Measurements from ENCODE around the gene RAB25.

The RAB25 gene

DNA sequence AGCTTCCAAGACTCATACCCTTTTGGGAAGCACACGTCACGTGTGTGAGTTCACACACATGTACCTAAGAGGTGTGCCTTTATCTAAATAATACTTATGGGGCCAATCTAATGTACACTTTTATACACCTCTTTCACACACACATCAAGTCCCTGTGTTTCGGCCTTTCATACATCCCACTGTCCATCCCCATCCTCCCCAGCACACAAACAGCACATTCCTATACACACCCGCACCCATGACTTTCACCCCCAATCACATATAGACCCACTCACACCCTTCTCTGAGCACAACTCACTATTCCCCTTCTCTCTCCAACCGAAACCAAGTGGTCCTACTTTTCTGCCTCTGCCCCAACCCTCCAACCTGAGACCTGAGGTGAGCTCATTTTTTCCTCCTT is 17.8 kb downstream of the RAB25 start:
- Histone ChIP-seq H3K9ac (ENCODE audit: low read length) (no peak overlapping the region), H3K4me2 (ENCODE audit: low read depth, low read length, poor library complexity, severe bottlenecking) (no peak overlapping the region)

GRCh38 chr1:156079762-156080161 is 18.8 kb downstream of the RAB25 start:
- no peaks in the 10 kb centered on the region for H3F3A ChIP-seq (ENCODE audit: insufficient read depth)
- TF ChIP-seq, protein P1, sequence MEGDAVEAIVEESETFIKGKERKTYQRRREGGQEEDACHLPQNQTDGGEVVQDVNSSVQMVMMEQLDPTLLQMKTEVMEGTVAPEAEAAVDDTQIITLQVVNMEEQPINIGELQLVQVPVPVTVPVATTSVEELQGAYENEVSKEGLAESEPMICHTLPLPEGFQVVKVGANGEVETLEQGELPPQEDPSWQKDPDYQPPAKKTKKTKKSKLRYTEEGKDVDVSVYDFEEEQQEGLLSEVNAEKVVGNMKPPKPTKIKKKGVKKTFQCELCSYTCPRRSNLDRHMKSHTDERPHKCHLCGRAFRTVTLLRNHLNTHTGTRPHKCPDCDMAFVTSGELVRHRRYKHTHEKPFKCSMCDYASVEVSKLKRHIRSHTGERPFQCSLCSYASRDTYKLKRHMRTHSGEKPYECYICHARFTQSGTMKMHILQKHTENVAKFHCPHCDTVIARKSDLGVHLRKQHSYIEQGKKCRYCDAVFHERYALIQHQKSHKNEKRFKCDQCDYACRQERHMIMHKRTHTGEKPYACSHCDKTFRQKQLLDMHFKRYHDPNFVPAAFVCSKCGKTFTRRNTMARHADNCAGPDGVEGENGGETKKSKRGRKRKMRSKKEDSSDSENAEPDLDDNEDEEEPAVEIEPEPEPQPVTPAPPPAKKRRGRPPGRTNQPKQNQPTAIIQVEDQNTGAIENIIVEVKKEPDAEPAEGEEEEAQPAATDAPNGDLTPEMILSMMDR (IDR thresholded peaks at IDR 0.05; ENCODE audit: insufficient read depth, low read length, poor library complexity, severe bottlenecking) = no peak
- no peak for TF ChIP-seq EZH2phosphoT487 (conservative IDR thresholded peaks at IDR 0.05; ENCODE audit: low read length)
- H3K79me2 ChIP-seq (ENCODE audit: insufficient read depth, low read length) = no peaks in the 10 kb centered on the region
- H3K4me2 ChIP-seq (ENCODE audit: low read depth, low read length, poor library complexity, severe bottlenecking) = no peak overlapping the region
- no peaks in the 10 kb centered on the region for H3K36me3 ChIP-seq (ENCODE audit: low read length)
- no peak overlapping the region for H3K4me3 ChIP-seq (ENCODE audit: insufficient read depth, low read length, poor library complexity, severe bottlenecking)
- no peak overlapping the region for H3K27ac ChIP-seq (ENCODE audit: low read depth, low read length)
- H2AFZ ChIP-seq (ENCODE audit: low read depth, low read length, severe bottlenecking) = no peak overlapping the region
- H4K20me1 ChIP-seq (ENCODE audit: low read depth, low read length) = no peaks in the 10 kb centered on the region
- no peaks in the 10 kb centered on the region for H3K27me3 ChIP-seq (ENCODE audit: low read length)
- no peaks in the 10 kb centered on the region for H3K9me2 ChIP-seq (replicated peaks; ENCODE audit: insufficient read depth, low read length)
- H3K9me3 ChIP-seq (ENCODE audit: insufficient read depth, low read length) = no peaks in the 10 kb centered on the region
- H3K9ac ChIP-seq (ENCODE audit: low read length) = no peak overlapping the region

More for the DNA sequence above, 17.8 kb downstream of the RAB25 start:
- no peaks in the 10 kb centered on the region for H3K79me2 ChIP-seq (ENCODE audit: insufficient read depth, low read length)
- no peak overlapping the region for H3K27ac ChIP-seq (ENCODE audit: low read depth, low read length)
- no peaks in the 10 kb centered on the region for H3K9me3 ChIP-seq (ENCODE audit: insufficient read depth, low read length)
- no peak overlapping the region for H2AFZ ChIP-seq (ENCODE audit: low read depth, low read length, severe bottlenecking)
- no peaks in the 10 kb centered on the region for H3K36me3 ChIP-seq (ENCODE audit: low read length)
- TF ChIP-seq EZH2phosphoT487 (conservative IDR thresholded peaks at IDR 0.05; ENCODE audit: low read length) = no peak
- TF ChIP-seq, protein P1 (IDR thresholded peaks at IDR 0.05; ENCODE audit: insufficient read depth, low read length, poor library complexity, severe bottlenecking) = no peak
- H4K20me1 ChIP-seq (ENCODE audit: low read depth, low read length) = no peaks in the 10 kb centered on the region
- H3K9me2 ChIP-seq (replicated peaks; ENCODE audit: insufficient read depth, low read length) = no peaks in the 10 kb centered on the region
- no peak overlapping the region for H3K4me3 ChIP-seq (ENCODE audit: insufficient read depth, low read length, poor library complexity, severe bottlenecking)
- H3F3A ChIP-seq (ENCODE audit: insufficient read depth) = no peaks in the 10 kb centered on the region
- H3K27me3 ChIP-seq (ENCODE audit: low read length) = no peaks in the 10 kb centered on the region

- Histone ChIP-seq H2AFZ (ENCODE audit: low read depth, low read length, severe bottlenecking) (no peak overlapping the region), H3K4me3 (ENCODE audit: insufficient read depth, low read length, poor library complexity, severe bottlenecking) (no peak overlapping the region), H3F3A (ENCODE audit: insufficient read depth) (no peaks in the 10 kb centered on the region), H3K9me2 (replicated peaks; ENCODE audit: insufficient read depth, low read length) (no peaks in the 10 kb centered on the region), H3K27ac (ENCODE audit: low read depth, low read length) (no peak overlapping the region), H4K20me1 (ENCODE audit: low read depth, low read length) (no peaks in the 10 kb centered on the region), H3K4me2 (ENCODE audit: low read depth, low read length, poor library complexity, severe bottlenecking) (no peak overlapping the region), H3K9me3 (ENCODE audit: insufficient read depth, low read length) (no peaks in the 10 kb centered on the region), H3K9ac (ENCODE audit: low read length) (no peak overlapping the region), H3K36me3 (ENCODE audit: low read length) (no peaks in the 10 kb centered on the region), H3K27me3 (ENCODE audit: low read length) (no peaks in the 10 kb centered on the region), H3K79me2 (ENCODE audit: insufficient read depth, low read length) (no peaks in the 10 kb centered on the region)
- TF ChIP-seq, protein P1 (IDR thresholded peaks at IDR 0.05; ENCODE audit: insufficient read depth, low read length, poor library complexity, severe bottlenecking) = no peak
- TF ChIP-seq EZH2phosphoT487 (conservative IDR thresholded peaks at IDR 0.05; ENCODE audit: low read length) = no peak
Measured at GRCh38 chr1:156080241-156080862, 19.4 kb downstream of the RAB25 start.
